ENCODE data around the gene PYDC2. TPM values are rescaled to one million over a fixed set of nuclear protein-coding genes. Genes with fewer than 3 reads are reported as not detected.
"Not testable (repeated sequence)": the region's sequence is repeated elsewhere in the genome, so short reads cannot be mapped to it uniquely, and the experiment has no call there.

Gene PYDC2
- total RNA-seq, 1 experiment from 2014 or later: not detected

DNA sequence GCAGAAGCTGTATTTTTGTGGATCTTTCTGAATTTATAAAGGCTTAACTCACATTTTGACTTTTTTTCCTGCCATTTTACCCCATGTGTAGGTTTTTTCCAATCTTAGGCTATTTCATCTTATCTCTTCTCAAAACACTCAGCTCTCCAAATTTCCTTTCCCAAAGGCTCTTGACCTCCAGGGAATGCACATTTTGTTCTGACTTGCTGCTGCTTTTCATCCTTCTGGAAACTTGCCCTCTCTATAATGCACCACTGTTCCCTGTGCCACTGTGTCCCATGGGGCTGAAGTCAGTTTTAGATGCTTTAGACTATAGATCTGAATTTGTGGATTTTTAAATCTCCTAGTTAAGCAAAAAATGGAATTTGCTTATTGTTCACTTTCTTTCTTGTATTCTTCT, 9.1 kb downstream of the PYDC2 start:
- DNase-seq (ENCODE audit: low spot score): no peak

DNA sequence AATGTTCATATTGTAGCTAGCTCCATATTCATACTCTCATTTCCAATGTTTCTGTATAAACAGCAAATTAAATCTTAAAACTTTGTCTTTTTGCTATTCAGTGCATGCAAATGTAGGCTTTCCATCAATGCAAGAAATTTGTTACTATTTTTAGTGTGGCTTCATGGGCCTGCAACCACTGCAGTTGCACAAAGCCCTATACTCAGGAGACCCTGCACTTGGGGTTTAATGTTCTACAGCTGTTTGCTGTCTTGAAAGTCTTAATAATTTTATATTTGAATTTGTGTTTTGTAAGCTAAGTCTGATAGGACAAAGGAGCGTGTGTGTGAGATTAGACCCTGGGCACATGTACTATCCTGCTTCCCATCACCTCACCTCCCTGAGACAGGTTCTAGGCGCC, 9.6 kb downstream of the PYDC2 start:
- no peak for DNase-seq (ENCODE audit: low spot score)

DNA sequence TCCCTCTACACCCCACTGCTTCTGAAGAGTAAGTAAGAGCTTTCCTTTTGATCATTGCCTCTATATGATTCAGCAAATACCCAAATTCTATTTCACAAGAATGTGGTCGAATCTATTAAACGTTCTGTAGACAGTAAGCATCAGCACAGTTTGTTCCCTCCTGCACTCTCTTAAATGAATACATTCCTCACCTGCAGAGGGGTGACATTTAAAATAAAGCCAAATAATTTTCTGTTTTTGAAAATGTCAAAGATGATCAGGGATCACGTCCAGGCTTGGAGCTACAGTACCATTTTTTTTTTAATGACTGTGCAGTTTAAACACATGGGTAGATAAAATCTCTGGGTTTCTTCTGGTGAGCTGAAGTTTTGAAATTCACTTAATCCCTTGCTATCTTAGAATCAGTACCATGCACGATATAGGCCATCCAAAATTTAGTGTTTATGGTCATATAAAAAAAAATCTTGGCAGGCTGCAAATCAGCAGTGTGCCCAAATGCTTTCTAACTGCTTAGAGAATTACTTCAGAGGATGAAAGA, 12.8 kb downstream of the PYDC2 start:
- no peak for DNase-seq (ENCODE audit: low spot score)

DNA sequence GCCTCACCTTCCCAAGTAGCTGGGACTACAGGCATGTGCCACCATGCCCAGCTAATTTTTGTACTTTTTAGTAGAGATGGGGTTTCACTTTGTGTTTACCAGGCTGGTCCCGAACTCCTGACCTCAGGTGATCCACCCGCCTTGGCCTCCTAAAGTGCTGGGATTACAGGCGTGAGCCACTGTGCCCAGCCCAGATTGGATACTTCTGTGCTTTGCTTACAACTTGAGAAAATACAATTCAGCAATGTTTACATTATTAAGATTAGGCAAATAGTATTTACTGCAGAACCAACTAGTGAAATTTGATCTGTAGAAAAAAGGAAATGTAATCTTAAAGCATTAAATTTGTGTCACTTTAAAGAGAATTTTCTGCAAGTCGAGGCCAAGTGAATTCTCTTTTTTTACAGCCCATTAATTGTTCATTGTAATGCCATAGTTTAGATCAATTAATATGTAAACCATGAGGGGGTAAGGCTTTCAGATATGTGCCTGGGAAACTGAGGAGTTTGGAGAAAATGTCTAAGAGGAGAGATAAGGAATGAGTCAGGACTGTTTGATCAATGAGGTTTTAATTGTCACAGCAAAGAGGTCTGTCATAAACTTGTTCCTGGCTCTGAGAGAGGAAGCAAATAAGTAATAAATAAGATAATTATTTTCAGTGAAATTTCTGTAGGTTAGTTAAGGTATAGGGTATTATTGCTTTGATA, 15.3 kb downstream of the PYDC2 start:
- peak; percentile 6 for DNase-seq (ENCODE audit: low spot score)

DNA sequence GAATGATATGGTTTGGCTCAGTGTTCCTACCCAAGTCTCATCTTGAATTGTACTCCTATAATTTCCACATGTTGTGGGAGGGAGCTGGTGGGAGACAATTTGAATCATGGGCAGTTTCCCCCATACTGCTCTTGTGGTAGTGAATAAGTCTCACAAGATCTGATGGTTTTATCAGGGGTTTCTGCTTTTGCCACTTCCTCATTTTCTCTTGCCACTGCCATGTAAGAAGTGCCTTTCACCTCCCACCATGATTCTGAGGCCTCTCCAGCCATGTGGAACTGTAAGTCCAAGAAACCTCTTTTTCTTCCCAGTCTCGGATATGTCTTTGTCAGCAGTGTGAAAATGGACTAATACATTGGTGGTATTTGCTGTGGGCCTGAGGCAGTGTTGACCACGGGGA, 23.0 kb downstream of the PYDC2 start:
- not testable (repeated sequence) for DNase-seq (ENCODE audit: low spot score)

DNA sequence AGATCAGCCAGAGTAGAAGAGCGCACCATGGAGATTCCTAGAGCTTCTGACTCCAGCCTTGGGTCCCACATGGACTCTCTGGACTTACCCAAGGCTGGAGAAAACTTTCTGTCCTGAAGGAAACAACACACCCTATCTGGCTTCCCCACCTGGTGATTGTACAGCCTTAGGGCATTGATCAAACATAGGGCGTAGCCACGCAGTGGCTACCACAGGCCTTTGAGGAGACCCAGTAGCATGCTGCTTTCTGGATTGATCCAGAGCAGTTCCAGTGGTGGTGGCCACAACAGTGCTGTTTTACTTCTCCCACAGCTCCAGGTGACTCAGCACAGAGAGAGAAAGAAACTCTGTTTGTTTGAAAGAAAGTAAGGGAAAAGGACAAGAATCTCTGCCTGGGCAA, 23.5 kb downstream of the PYDC2 start:
- no peak for DNase-seq (ENCODE audit: low spot score)

DNA sequence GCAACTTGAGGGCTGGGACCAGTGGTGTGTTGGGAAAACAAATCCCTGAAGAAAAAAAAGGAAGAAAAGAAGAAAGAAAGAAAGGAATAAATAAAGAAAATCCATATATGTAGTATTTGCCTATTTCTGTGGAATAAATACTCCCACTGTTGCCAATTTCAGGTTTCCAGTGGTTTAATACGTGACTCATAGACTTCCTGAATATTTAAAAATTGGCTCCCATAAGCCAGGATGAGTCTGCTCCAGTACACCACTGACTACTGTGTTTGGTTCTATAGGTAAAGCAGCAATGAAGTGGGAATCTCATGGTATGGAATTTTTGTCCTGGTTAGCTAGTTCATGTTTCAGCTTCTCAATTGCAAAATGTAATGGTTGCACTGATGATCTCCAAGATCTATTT, 31.6 kb downstream of the PYDC2 start:
- DNase-seq (ENCODE audit: low spot score): peak; percentile 46

DNA sequence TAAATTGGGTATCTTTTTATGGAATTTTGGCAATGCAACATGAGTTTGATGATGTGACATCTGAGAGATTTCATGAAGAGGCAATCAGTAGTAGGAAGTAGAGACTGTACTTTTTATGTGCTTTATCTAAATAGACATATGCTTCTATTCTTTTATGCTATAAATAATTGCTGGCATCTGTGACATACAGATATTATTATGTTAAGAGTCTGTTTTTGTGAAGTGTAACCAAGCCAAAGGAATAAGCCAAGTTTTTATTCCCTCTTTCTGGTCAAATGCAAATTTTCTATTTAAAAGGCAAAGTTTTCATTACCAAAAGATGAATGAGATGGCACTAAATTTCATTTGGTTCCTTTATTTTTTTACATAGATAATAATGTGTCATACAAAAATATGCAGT, 32.4 kb downstream of the PYDC2 start:
- DNase-seq (ENCODE audit: low spot score): no peak

DNA sequence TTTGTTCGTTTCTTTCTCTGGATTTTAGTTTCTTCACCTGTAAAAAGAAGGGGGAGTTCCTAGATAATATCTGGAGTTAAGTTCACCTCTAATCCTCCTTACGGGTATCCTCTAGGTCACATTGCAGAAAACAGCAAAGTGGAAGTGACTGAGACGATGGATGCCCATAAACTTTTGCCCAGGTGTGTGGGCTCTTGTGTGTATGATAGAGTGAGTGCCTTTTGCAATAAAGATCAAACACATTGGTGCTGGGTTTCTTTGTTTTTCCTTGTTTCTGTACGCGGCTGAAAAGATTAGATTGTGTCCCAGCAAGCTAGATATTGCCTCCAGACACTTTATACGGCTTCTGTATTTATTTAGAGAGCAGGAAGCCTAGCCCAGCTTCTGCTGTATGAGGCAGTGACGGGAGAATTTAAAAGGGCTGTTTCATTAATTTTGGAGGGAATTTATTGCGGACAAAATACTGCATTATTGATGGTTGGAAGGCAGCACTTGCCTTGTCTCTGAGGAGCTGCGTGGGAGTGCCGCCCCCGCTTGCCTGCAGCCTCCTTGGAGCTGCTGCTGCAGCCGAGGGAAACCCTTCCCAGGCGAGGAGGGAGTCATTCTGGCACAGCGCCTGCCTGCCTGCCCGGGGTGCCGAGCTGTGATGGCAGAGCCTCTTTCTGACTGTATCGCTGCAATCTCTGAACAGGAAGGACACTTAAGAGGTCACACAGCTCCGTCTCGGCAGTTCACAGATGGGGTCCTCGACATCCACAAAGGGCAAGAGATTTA, 38.5 kb downstream of the PYDC2 start:
- DNase-seq (ENCODE audit: low spot score): peak; percentile 62

DNA sequence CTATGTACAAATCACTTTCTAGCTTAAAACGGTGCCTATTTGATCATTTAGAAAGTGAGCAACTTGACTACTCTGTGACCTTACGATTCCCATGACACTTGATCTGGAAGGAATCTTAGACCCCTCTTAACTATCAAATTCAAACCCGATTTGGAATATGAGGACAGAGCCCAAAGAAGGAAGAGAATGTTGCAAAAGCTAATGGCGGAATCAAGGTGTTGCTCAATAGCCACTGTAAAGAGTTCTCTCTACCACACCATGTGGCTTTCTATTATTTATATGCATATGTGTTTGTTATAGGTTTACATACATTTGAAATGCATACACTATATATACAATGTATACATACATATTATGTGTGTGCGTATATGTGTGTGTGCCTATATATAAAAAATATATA, 39.9 kb downstream of the PYDC2 start:
- DNase-seq (ENCODE audit: low spot score): no peak

DNA sequence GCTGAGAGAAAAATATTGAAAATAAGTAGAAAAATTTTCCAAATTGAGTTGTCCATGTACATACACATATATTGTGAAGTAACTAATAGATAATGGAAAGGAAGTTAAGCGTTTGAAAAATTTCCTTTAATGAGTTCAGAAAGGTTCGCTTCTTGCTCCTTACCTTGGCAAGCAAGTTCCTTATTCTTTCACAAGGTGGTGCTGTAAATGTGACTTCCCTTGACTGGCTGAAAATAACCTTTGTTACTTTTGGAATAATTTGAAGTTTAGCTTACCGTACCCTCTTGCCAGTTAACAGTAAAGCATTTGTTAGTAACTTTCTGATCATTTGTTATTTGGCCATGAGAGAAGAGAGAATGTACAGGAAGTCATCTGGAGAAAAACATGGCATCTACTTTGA, 41.6 kb downstream of the PYDC2 start:
- peak; percentile 26 for DNase-seq (ENCODE audit: low spot score)

DNA sequence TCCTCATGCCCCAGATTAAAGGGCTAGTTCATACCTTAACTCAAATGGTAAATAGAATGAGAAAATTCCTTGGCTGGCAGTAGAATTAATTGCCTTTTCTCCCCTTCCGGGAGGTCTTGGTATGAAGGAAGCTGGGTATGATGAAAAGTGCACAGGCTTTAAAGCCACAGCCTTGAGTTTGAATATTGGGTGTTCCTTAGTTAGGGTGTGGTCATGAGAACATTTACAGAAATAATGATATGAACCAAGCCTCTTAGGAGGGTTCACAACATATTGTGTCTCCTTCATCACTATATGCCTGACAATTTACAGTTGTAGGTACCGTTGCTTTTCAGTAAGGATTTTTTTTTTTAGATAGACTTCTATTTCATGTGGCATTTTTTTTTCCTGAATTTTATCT, 48.1 kb downstream of the PYDC2 start:
- no peak for DNase-seq (ENCODE audit: low spot score)

Other genes with a start within 250 kb of the PYDC2 start
- 94.5 and 110 TPM in 2 replicates for gene CCDC50, start 131.8 kb upstream of the PYDC2 start, total RNA-seq (2014; rRNA removed; shearing (Covaris generic))
- not detected in 2 replicates for gene UTS2B, start 130.6 kb upstream of the PYDC2 start, total RNA-seq (2014; rRNA removed; shearing (Covaris generic))

Data from A172 (cell line).